ES-I3 (cell line): ENCODE measurements around the gene CCDC3.

Source experiments
- H3K36me3 ChIP-seq: 2 replicates; pipeline ENCODE4 v1.6.1; 2013; ENCODE audit warnings: mild to moderate bottlenecking, low read length, control low read depth, moderate library complexity; ENCODE audit not compliant: insufficient read depth
- H3K4me1 ChIP-seq: 2 replicates; pipeline ENCODE4 v1.6.1; 2013; ENCODE audit warnings: mild to moderate bottlenecking, control low read depth, low read length; ENCODE audit not compliant: insufficient read depth
- H3K9ac ChIP-seq: 2 replicates; pipeline ENCODE4 v1.6.1; 2013; ENCODE audit warnings: low read depth, mild to moderate bottlenecking, low read length, moderate library complexity
- H3K9me3 ChIP-seq: 2 replicates; pipeline ENCODE4 v1.6.1; 2013; ENCODE audit warnings: mild to moderate bottlenecking, low read length, moderate library complexity; ENCODE audit not compliant: control insufficient read depth, insufficient read depth

Gene CCDC3

GRCh38 chr10:12961416-12962205 lies 39.9 kb downstream of the CCDC3 start:
- no peaks in the 10 kb centered on the region for H3K36me3 ChIP-seq
- no peaks in the 10 kb centered on the region for H3K4me1 ChIP-seq
- no peak overlapping the region for H3K9ac ChIP-seq
- no peaks in the 10 kb centered on the region for H3K9me3 ChIP-seq

DNA sequence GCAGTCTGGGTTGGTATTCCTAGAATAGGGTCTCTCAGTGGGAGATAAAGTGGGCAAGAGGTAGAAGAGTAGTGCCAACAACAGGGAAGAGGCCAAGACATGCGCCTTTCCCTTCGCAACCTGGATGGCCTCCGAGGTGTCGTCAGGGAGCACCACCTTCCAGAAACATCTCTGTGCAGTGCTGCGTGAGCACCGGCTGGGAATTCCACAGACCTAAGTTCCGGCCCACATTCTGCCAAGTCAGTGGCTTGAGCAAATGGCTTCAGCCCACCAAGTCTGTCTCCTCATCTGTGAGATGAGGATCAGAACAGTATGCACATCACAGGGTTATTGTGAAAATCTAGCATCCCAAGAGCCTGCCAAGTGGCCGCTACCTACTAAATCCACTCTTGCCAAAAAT lies 40.6 kb downstream of the CCDC3 start:
- no peaks in the 10 kb centered on the region for H3K9me3 ChIP-seq
- no peaks in the 10 kb centered on the region for H3K4me1 ChIP-seq
- H3K36me3 ChIP-seq: no peaks in the 10 kb centered on the region
- H3K9ac ChIP-seq: no peak overlapping the region

DNA sequence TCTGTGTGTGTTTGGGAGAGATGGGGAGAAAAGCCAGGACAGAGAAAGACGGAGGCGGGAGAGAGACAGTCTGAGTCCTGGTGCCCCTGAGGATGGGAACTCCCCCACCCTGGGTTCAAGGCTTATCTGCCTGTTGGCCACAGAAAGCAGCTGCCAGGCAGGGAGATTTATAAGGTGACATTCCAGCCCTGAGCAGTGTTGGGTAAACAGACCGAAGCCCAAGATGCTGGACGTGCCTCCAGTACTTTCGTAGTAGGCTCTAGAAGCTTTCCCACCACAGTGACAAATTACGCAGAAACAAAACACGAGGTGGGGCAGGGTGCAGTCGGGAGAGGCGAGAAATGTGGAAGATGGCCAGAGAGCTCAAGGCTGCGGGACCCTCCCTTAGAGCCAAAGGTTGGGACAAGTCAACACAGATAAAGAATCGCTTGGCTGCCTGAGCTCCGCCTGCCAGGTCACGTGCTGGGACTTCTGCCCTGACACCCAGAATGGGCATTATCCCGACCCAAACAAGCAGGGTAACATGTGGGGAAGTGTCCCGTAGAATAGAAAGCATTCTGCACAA lies 41.1 kb downstream of the CCDC3 start:
- Histone ChIP-seq H3K36me3 (no peaks in the 10 kb centered on the region), H3K4me1 (no peaks in the 10 kb centered on the region), H3K9me3 (no peaks in the 10 kb centered on the region), H3K9ac (no peak overlapping the region)

DNA sequence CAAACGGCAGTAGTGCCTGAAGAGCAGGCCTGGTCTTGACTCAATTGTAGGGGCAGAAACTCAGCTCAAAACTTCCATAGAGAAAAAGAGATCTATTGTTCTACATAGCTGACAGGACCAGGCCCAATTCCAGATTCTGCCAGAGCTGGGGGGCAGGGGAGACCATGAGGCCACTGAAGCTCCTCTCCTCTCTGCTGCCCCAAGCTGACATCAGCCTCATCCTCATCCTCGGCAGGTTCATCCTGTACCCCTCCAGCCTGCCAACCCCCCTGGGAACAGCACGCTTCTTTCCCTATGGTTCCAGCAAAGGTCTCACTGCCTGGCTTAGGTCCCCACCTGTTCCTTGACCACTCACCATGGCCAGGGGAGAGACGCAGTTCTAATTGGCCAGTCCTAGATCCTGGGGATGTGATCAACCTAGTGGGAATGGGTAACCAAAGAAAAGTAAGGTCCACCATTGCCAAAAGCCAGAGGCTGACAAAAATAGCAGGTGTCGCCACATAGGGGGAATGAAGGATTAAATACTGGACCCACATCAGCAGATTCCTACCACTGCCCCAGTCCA lies 42.9 kb downstream of the CCDC3 start:
- Histone ChIP-seq H3K9me3 (peaks cover 7% of the 10 kb centered on the region; the same call in 1 of the 2 replicates), H3K36me3 (no peaks in the 10 kb centered on the region), H3K9ac (no peak overlapping the region), H3K4me1 (no peaks in the 10 kb centered on the region)

DNA sequence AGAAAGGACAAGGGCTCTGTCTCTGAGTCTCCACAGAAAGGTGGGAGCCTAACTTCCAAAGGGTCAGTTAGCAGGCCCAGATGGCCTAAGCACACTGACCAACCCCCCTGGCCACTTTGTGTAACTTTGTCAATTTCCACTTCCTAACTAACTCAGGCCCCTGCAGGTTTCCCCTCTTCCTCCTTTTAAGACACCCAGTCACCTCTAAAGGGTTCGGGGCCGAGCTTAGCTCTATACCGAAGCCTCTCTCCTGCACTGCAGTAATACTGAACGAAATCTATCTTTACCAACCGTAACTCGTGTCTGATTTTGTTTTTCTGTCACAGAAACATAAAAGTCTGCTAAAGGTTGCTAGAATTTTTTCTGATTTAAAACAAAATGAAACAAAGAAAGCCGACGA lies 44.4 kb downstream of the CCDC3 start:
- Histone ChIP-seq H3K9ac (no peak overlapping the region), H3K4me1 (no peaks in the 10 kb centered on the region), H3K36me3 (no peaks in the 10 kb centered on the region), H3K9me3 (peaks cover 9% of the 10 kb centered on the region; the same call in 1 of the 2 replicates)

DNA sequence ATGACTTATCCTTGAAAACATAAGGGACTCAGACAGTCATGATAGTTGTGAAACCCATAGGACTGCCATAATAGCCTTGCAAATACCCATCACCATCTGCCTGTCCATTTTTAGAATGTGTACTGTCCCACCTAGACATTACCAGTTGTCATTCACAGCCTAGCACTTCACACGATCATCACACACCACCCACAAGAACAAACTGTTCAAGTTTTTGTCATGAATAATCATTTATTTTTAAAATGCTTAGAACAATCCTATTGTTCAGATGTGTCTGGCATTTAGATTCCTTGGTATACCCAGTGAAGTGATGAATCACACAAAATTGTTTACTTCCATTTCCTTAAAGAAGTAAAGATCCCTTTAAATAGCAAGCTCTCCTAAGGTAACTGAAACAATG lies 46.6 kb downstream of the CCDC3 start:
- H3K36me3 ChIP-seq: no peaks in the 10 kb centered on the region
- no peak overlapping the region for H3K9ac ChIP-seq
- H3K9me3 ChIP-seq: peaks cover 9% of the 10 kb centered on the region; the same call in 1 of the 2 replicates
- H3K4me1 ChIP-seq: no peaks in the 10 kb centered on the region

DNA sequence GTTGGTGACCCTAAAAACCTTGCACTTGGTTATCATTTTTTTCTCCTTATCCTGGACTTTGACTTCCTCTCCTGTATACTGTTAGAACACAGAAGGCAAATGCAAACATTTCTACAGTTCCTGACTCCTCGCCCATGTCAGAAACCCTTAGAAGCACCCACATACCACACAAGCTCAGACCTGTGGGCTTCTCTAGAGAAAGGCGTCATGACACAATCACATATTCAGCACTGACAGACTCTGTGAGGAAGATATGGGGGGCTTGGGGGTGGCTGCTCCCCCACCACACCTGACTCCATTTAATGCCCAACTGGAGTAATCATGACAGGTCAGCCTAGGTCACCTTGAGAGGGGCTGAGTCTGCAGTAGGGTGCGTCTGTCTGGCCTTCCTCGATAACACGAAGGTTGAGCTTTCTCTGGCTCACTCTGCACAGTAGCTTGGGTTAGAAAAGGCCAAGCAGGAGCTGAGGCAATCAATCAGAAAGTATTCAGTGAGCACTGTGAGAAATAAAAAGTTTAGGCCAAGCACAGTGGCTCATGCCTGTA lies 50.9 kb downstream of the CCDC3 start:
- no peaks in the 10 kb centered on the region for H3K36me3 ChIP-seq
- peaks cover 9% of the 10 kb centered on the region for H3K9me3 ChIP-seq

GRCh38 chr10:12949248-12949647 lies 52.3 kb downstream of the CCDC3 start:
- H3K9ac ChIP-seq: no peak overlapping the region
- H3K4me1 ChIP-seq: no peaks in the 10 kb centered on the region
- H3K36me3 ChIP-seq: no peaks in the 10 kb centered on the region
- H3K9me3 ChIP-seq: peaks cover 4% of the 10 kb centered on the region

More for the DNA sequence above, 50.9 kb downstream of the CCDC3 start:
- Histone ChIP-seq H3K9ac (no peak overlapping the region), H3K4me1 (no peaks in the 10 kb centered on the region)

- no peaks in the 10 kb centered on the region for H3K36me3 ChIP-seq
- H3K4me1 ChIP-seq: no peaks in the 10 kb centered on the region
- peaks cover 4% of the 10 kb centered on the region; the same call in 1 of the 2 replicates for H3K9me3 ChIP-seq
- H3K9ac ChIP-seq: no peak overlapping the region
These were observed 53.8 kb downstream of the CCDC3 start for GRCh38 chr10:12947741-12948140.

GRCh38 chr10:12946372-12946771 lies 55.1 kb downstream of the CCDC3 start:
- no peaks in the 10 kb centered on the region for H3K36me3 ChIP-seq
- peaks cover 4% of the 10 kb centered on the region; the same call in 1 of the 2 replicates for H3K9me3 ChIP-seq
- peaks cover 9% of the 10 kb centered on the region; the same call in 1 of the 2 replicates for H3K4me1 ChIP-seq
- H3K9ac ChIP-seq: no peak overlapping the region

DNA sequence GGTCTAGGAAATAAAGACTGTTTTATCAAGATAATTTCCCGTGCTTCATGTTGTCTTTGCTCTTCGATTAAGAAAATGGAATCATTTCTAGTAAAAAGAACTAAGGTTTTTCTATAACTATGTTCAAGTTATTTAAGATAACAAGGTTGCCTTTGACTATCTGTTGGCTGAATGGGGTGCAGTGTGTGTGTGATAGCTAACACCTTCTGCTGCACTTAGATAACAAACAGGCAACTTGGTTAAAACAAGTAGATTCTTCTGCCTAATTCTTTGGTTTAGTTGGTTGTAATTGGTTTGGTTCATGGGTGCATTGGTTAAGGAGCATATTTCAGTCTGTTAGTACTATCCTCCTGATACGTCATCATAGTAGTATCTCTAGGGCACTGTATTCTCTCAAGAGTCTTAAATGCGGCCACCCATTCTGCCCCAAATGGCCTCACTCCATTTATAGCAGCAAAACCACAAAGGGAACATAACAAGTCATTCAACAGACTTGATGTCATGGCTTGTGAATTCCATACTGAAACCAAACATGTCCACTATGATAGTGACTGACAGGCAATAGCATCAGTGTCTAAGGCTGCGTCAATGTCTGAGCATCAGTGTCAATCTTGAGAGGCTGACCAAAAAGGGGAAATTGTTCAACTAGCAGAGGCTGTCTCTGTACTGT lies 55.7 kb downstream of the CCDC3 start:
- H3K9ac ChIP-seq: no peak overlapping the region
- peaks cover 4% of the 10 kb centered on the region; the same call in 1 of the 2 replicates for H3K9me3 ChIP-seq
- peaks cover 11% of the 10 kb centered on the region; the same call in 1 of the 2 replicates for H3K4me1 ChIP-seq
- no peaks in the 10 kb centered on the region for H3K36me3 ChIP-seq

DNA sequence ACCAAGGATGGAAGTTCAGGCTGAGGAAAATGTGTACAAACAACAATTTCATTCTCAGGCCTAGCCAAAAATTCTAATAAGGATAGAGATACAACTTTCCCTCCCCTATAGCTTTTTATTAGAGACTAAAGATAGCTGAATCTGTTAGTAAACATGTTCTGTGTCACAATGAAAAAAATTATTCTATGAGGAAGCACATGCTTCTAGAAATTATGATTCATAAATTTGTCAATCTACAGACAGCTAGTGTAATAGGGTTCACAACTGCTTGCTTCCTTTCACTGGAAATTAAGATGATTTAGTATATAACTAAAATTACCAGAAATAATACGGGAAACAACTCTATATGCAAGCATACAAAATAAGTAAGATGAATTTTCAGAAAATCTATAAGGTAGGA lies 56.6 kb downstream of the CCDC3 start:
- no peaks in the 10 kb centered on the region for H3K36me3 ChIP-seq
- no peak overlapping the region for H3K9ac ChIP-seq
- H3K4me1 ChIP-seq: peaks cover 11% of the 10 kb centered on the region; the same call in 1 of the 2 replicates
- peaks cover 4% of the 10 kb centered on the region; the same call in 1 of the 2 replicates for H3K9me3 ChIP-seq

DNA sequence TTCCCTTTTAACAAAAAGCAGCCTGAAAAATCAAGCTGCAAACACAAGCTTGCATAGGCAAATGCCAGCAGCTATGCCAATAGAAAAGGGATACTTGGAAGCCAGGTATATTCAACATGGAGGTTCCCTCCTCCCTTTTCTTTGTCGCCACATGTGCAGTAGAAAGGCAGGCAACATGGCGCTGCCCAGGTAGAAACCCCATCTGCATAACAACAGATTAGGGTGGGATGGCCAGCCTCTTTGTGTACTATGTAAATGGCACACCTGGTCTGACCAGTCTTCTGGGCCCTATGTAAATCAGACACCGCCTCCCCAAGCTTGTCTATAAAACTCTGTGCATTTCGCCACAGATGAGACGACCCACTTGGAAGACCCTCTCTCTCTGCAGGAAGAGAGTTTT lies 58.1 kb downstream of the CCDC3 start:
- H3K36me3 ChIP-seq: no peaks in the 10 kb centered on the region
- H3K9ac ChIP-seq: no peak overlapping the region

DNA sequence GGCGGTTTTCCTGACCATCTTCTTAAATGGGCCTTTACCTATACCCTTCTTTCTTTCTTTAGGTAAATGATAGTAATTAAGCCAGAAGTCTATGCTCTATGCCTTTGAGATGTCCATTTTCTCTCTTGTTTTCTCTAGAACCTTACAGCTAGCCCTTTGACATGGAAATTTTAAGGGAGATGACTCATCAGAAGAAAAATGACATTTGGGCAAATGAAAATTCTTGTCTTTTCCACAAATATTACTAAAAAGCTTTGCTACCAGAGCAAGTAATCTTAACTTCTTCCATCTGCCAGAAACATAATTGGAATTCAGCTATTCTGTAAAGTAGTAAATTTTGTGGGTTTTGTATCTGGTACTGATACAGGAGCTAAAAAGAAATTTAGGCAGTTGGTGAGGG lies 59.5 kb downstream of the CCDC3 start:
- peaks cover 4% of the 10 kb centered on the region; the same call in 1 of the 2 replicates for H3K9me3 ChIP-seq
- H3K4me1 ChIP-seq: peaks cover 11% of the 10 kb centered on the region; the same call in 1 of the 2 replicates
- no peak overlapping the region for H3K9ac ChIP-seq
- H3K36me3 ChIP-seq: no peaks in the 10 kb centered on the region

More for the DNA sequence above, 58.1 kb downstream of the CCDC3 start:
- H3K9me3 ChIP-seq: peaks cover 4% of the 10 kb centered on the region; the same call in 1 of the 2 replicates
- peaks cover 11% of the 10 kb centered on the region; the same call in 1 of the 2 replicates for H3K4me1 ChIP-seq
